Measurements from ENCODE around the gene PTPRD.

Gene PTPRD

GRCh38 chr9:8835291-8835690, 1777.5 kb downstream of the PTPRD start:
- TF ChIP-seq POLR2AphosphoS5 (IDR thresholded peaks at IDR 0.05; ENCODE audit: low read depth, low read length) (no peak), TAF1 (IDR thresholded peaks at IDR 0.05; ENCODE audit: borderline replicate concordance, low read depth, low read length) (no peak), POLR2A (IDR thresholded peaks at IDR 0.05; ENCODE audit: low read depth, low read length) (no peak)
- FAIRE-seq (no peak), DNase-seq (ENCODE audit: insufficient read length) (no peak)

GRCh38 chr9:8832955-8833354, 1779.8 kb downstream of the PTPRD start:
- FAIRE-seq (no peak), DNase-seq (ENCODE audit: insufficient read length) (no peak)
- TF ChIP-seq POLR2A (IDR thresholded peaks at IDR 0.05; ENCODE audit: low read depth, low read length) = no peak
- TF ChIP-seq TAF1 (IDR thresholded peaks at IDR 0.05; ENCODE audit: borderline replicate concordance, low read depth, low read length) = no peak
- no peak for TF ChIP-seq POLR2AphosphoS5 (IDR thresholded peaks at IDR 0.05; ENCODE audit: low read depth, low read length)

DNA sequence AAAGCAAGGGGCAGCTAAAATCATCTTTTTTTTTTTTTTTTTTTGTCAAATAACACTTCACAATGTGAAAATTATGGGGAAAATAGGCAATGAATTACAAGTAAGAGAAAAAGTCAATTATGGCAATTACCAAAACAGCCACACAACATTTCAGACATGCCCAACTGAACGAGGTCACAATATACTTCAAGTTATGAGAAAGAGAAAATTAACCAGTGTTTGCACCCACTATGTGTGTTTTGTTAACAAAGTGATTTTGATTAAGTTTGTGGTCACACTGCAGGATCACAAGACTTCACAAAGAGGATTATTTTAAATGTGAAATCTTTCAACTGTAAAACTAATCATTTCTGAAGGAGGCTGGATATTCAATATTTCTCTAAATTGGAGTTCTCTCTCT, 1780.4 kb downstream of the PTPRD start:
- TF ChIP-seq POLR2AphosphoS5 (IDR thresholded peaks at IDR 0.05; ENCODE audit: low read depth, low read length) = no peak
- no peak for TF ChIP-seq POLR2A (IDR thresholded peaks at IDR 0.05; ENCODE audit: low read depth, low read length)
- no peak for TF ChIP-seq TAF1 (IDR thresholded peaks at IDR 0.05; ENCODE audit: borderline replicate concordance, low read depth, low read length)
- FAIRE-seq (no peak), DNase-seq (ENCODE audit: insufficient read length) (no peak)

DNA sequence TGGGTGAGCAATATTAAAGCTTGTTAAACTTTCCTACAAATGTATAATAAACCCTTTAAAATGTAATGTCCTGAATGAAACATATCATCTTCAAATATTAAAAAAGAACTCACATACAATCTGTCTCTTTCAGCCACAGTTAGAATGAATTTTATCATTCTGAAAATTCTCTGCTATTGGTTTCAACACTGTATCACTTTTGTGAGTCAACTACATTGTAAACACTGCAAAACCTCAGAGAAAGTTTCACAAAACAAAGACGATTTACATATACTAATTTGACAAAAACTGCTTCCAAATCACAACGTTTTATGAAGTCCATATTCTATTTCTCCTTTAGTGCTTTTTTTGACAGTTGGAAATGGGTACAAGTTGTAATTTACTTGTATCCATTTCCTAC, 1781.2 kb downstream of the PTPRD start:
- no peak for FAIRE-seq
- no peak for DNase-seq (ENCODE audit: insufficient read length)
- no peak for TF ChIP-seq TAF1 (IDR thresholded peaks at IDR 0.05; ENCODE audit: borderline replicate concordance, low read depth, low read length)
- TF ChIP-seq POLR2A (IDR thresholded peaks at IDR 0.05; ENCODE audit: low read depth, low read length) = no peak
- no peak for TF ChIP-seq POLR2AphosphoS5 (IDR thresholded peaks at IDR 0.05; ENCODE audit: low read depth, low read length)

- FAIRE-seq (no peak), DNase-seq (ENCODE audit: insufficient read length) (no peak)
- TF ChIP-seq TAF1 (IDR thresholded peaks at IDR 0.05; ENCODE audit: borderline replicate concordance, low read depth, low read length) = no peak
- TF ChIP-seq POLR2A (IDR thresholded peaks at IDR 0.05; ENCODE audit: low read depth, low read length) = no peak
- no peak for TF ChIP-seq POLR2AphosphoS5 (IDR thresholded peaks at IDR 0.05; ENCODE audit: low read depth, low read length)
These were observed 1786.5 kb downstream of the PTPRD start for GRCh38 chr9:8826281-8826680.

DNA sequence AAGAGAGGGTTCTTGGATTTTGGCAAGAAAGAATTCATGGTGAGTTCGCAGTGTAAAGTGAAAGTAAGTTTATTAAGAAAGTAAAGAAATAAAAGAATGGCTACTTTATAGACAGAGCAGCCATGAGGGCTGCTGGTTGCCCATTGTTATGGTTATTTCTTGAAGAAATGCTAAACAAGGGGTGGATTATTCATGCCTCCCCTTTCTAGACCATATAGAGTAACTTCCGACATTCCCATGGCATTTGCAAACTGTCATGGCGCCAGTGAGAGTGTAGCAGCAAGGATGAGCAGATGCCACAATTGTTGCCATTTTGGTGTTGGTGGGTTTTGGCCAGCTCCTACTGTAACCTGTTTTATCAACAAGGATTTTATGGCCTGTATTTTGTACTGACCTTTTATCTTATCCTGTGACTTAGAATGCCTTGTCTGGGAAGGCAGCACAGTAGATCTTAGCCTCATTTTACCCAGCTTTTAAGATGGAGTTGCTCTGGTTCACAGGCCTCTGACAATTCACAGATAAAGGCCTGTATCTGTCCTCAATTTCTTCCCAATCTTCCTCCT, 1787.1 kb downstream of the PTPRD start:
- DNase-seq (ENCODE audit: insufficient read length) = no peak
- no peak for FAIRE-seq
- no peak for TF ChIP-seq TAF1 (IDR thresholded peaks at IDR 0.05; ENCODE audit: borderline replicate concordance, low read depth, low read length)
- no peak for TF ChIP-seq POLR2A (IDR thresholded peaks at IDR 0.05; ENCODE audit: low read depth, low read length)
- no peak for TF ChIP-seq POLR2AphosphoS5 (IDR thresholded peaks at IDR 0.05; ENCODE audit: low read depth, low read length)

DNA sequence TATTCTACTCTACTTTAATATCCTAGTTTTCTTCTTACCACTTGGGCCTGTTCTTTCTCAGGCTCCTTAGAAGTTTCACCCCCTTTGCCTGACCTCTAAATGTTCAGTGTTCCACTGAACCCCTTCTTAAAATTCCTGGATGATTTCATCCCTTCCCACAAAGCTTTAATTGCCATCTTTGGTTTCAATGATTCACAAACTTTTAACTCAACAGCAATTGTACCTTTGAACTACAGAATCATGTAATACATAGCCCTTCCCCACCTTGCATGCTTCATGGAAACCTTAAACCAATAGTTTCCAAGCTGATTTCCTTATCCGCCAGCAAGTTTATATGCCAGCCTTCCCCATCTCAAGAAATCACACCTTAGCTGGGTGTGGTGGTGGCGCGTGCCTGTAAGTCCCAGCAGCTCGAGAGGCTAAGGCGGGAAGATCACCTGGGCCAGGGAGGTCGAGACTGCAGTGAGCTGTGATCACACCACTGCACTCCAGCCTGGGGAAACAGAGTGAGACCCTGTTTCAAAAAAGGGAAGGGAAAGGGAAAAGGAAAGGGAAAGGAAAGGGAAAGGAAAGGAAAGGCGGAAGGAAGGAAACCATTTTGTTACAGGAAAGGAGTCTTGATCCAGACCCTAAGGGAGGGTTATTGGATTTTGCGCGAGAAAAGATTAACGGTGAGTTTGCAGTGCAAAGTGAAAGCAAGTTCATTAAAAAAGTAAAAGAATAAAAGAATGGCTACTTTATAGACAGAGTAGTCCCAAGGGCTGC, 1789.5 kb downstream of the PTPRD start:
- no peak for FAIRE-seq
- DNase-seq (ENCODE audit: insufficient read length) = no peak
- TF ChIP-seq POLR2A (IDR thresholded peaks at IDR 0.05; ENCODE audit: low read depth, low read length) (no peak), POLR2AphosphoS5 (IDR thresholded peaks at IDR 0.05; ENCODE audit: low read depth, low read length) (no peak), TAF1 (IDR thresholded peaks at IDR 0.05; ENCODE audit: borderline replicate concordance, low read depth, low read length) (no peak)

DNA sequence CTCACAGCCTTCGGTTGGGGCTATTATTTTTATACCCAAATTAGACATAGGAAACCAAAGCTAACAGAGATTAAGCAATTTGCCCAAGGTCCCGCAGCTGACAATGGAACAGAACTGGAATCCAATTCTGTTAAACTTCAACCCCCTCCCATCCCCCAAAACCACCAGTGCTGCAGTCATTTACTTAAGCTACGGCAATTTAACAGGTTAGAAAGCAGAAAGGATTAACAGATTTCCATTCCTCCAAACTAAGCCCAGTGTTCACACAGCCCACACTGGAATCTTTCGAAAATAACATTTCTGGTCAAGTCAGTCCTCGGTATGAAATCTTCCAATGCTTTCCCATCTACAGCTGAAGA, 1790.2 kb downstream of the PTPRD start:
- DNase-seq (ENCODE audit: insufficient read length) = no peak
- TF ChIP-seq POLR2AphosphoS5 (IDR thresholded peaks at IDR 0.05; ENCODE audit: low read depth, low read length) (no peak), POLR2A (IDR thresholded peaks at IDR 0.05; ENCODE audit: low read depth, low read length) (no peak)

DNA sequence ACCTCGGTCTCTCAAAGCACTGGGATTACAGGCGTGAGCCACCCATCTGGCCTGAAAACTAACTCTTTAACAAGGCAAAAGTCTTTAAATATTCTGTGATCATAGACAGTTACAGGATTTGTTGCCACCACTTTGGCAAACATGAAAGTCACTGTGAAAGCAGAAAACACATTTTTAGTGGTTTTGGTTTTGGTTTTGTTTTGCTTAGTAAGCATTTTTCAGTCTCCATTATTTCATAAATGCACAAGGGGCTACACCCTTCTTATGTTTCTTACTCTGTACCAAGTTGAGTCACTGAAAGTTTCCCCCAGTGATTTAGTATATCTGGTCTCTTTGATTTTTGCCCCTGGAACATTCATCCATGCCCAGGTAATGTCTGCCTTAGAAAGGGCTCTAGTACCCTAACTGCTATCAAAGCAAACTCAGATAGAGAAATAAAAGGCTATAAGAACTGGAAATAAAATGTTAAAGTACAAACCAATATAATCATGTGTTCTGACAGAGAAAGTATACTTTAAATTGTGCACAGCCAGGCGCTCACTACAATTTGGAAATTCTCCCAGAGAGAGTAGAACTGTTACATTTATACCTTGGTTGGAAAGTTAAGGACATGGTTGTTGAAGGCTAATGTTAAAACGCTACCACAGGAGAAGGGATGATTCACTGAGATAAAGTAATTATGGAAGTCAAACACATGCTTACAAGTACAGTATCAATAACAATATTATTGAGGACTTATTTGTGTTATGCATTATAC, 1790.7 kb downstream of the PTPRD start:
- FAIRE-seq (no peak), DNase-seq (ENCODE audit: insufficient read length) (no peak)
- no peak for TF ChIP-seq POLR2AphosphoS5 (IDR thresholded peaks at IDR 0.05; ENCODE audit: low read depth, low read length)
- no peak for TF ChIP-seq POLR2A (IDR thresholded peaks at IDR 0.05; ENCODE audit: low read depth, low read length)
- no peak for TF ChIP-seq TAF1 (IDR thresholded peaks at IDR 0.05; ENCODE audit: borderline replicate concordance, low read depth, low read length)

More for the DNA sequence above, 1790.2 kb downstream of the PTPRD start:
- FAIRE-seq = no peak

DNA sequence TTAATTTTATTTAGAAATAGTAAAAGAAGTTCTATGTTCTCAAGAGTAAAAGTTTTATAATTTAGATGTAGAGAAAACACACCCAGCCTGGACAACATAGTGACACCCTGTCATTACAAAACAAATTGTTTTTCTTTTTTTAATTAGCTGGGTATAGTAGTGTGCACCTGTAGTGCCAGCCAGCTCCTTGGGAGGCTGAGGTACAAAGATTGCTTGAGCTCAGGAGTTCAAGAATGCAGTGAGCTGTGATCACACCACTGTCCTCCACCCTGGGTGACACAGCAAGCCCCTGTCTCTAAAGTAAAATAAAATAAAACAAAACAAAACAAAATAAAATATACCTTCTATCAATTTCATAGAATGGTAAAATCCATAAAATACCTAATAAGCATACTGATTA, 1795.5 kb downstream of the PTPRD start:
- FAIRE-seq (no peak), DNase-seq (ENCODE audit: insufficient read length) (no peak)
- no peak for TF ChIP-seq POLR2AphosphoS5 (IDR thresholded peaks at IDR 0.05; ENCODE audit: low read depth, low read length)
- no peak for TF ChIP-seq POLR2A (IDR thresholded peaks at IDR 0.05; ENCODE audit: low read depth, low read length)

GRCh38 chr9:8816361-8816760, 1796.4 kb downstream of the PTPRD start:
- no peak for TF ChIP-seq TAF1 (IDR thresholded peaks at IDR 0.05; ENCODE audit: borderline replicate concordance, low read depth, low read length)
- no peak for FAIRE-seq
- no peak for DNase-seq (ENCODE audit: insufficient read length)

DNA sequence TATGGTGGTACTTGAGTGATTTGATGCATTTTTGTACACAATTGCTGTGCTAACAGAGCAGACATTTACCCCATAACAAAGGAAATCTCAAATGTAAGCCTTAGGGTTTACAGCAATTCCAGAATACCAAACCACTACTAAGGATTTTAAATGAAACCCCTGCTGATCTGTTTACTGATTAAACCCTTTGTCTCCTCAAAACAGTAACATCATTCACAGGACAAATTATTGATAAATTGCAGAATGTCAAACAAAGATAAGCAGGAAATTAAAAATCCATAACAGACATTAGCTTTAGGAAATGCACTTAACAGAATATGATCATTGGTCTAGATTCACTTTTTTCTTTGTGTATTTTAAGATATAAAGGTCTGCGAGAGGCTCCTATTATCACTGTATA, 1796.9 kb downstream of the PTPRD start:
- no peak for DNase-seq (ENCODE audit: insufficient read length)
- TF ChIP-seq POLR2AphosphoS5 (IDR thresholded peaks at IDR 0.05; ENCODE audit: low read depth, low read length) = no peak
- TF ChIP-seq POLR2A (IDR thresholded peaks at IDR 0.05; ENCODE audit: low read depth, low read length) = no peak
- TF ChIP-seq TAF1 (IDR thresholded peaks at IDR 0.05; ENCODE audit: borderline replicate concordance, low read depth, low read length) = no peak
- FAIRE-seq = no peak

Data from GM12892 (cell line).